GM12878 (cell line): ENCODE measurements around the gene IFNA13. TPM values are rescaled to one million over a fixed set of nuclear protein-coding genes. Genes with fewer than 3 reads are reported as not detected.

Experiments used
- CTCF ChIP-seq, 3 experiments: IDR thresholded peaks in 2 of 3; conservative IDR thresholded peaks in 1 of 3; 2 replicates each; pipeline ENCODE4 v1.5.1; 2011; ENCODE audit warnings: low read depth in 3 of 3, low read length in 3 of 3, mild to moderate bottlenecking in 3 of 3, control low read depth in 2 of 3, moderate library complexity in 2 of 3, inconsistent platforms in 1 of 3, mixed read lengths in 1 of 3; ENCODE audit not compliant: control insufficient read depth in 2 of 3, insufficient read depth in 1 of 3; ENCODE audit errors: extremely low read depth in 1 of 3
- CUX1 ChIP-seq: IDR thresholded peaks from 2 replicates; pipeline ENCODE4 v1.6.1; 2012; ENCODE audit warnings: improper control_type of control experiment, low read depth, low read length; ENCODE audit not compliant: insufficient replicate concordance
- FOXM1 ChIP-seq: IDR thresholded peaks from 2 replicates; pipeline ENCODE4 v1.6.1; 2012; ENCODE audit warnings: low read depth, mild to moderate bottlenecking, inconsistent platforms, low read length, moderate library complexity
- GATAD2B ChIP-seq: fragments of 450-650 bp; conservative IDR thresholded peaks from 2 replicates; pipeline ENCODE4 v1.6.1; 2017; ENCODE audit warnings: low read depth, mild to moderate bottlenecking, moderate library complexity
- HDAC6 ChIP-seq: fragments of 200-600 bp; sonication (generic); IDR thresholded peaks from one replicate; pipeline ENCODE4 v1.8.0; 2017; ENCODE audit warnings: antibody characterized with exemption; ENCODE audit not compliant: unreplicated experiment
- JUND ChIP-seq: IDR thresholded peaks from 2 replicates; pipeline ENCODE4 v1.6.1; 2012; ENCODE audit warnings: low read depth, mild to moderate bottlenecking, low read length, improper control_type of control experiment, moderate library complexity
- MLLT1 ChIP-seq: fragments of 450-650 bp; IDR thresholded peaks from 2 replicates; pipeline ENCODE4 v1.6.1; 2016; ENCODE audit warnings: mild to moderate bottlenecking
- NR2C2 ChIP-seq: IDR thresholded peaks from 2 replicates; pipeline ENCODE4 v1.6.1; 2011; ENCODE audit warnings: borderline replicate concordance, low read depth; ENCODE audit not compliant: control insufficient read depth, insufficient read length
- RAD21 ChIP-seq: IDR thresholded peaks from 2 replicates; pipeline ENCODE4 v1.6.1; 2011; ENCODE audit warnings: mild to moderate bottlenecking, low read depth, low read length, moderate library complexity; ENCODE audit not compliant: insufficient read depth
- YY1 ChIP-seq: IDR thresholded peaks from 2 replicates; pipeline ENCODE4 v1.6.1; 2011; ENCODE audit warnings: low read depth, mild to moderate bottlenecking, low read length
- ZBTB11 ChIP-seq: fragments of 450-650 bp; formaldehyde crosslinking; IDR thresholded peaks from 2 replicates; pipeline ENCODE4 v1.5.0; 2022; ENCODE audit warnings: mild to moderate bottlenecking, missing genetic modification characterization
- polyA plus RNA-seq, 11 experiments: library from polyadenylated mRNA; depleted of rRNA in 4 of 11; unstranded in 6 of 11; stranded (reverse) in 5 of 11; fragments of >200 nt; fragmentation: Nextera tagmentation in 4 of 11; fragmentation: Illumina TruSeq in 1 of 11; extraction: Ambion mirVana in 4 of 11; extraction: Trizol in 1 of 11; gene quantifications; 1 replicate in 1 of 11; 2 replicates in 10 of 11; pipeline versions ENCODE4 v1.2.1 to v1.2.3, GENCODE V29; 2011 to 2016; ENCODE audit warnings: inconsistent platforms in 2 of 11, missing spikeins in 2 of 11, low read depth in 1 of 11
- total RNA-seq, 4 experiments: library from RNA; depleted of rRNA in 3 of 4; stranded (reverse); fragments of >200 nt in 3 of 4; fragmentation: Illumina TruSeq in 1 of 4; extraction: Trizol in 1 of 4; gene quantifications; 2 replicates each; pipeline versions ENCODE4 v1.2.1 to v1.2.3, GENCODE V29; 2013 to 2021

The IFNA13 gene
- total and polyA plus RNA-seq, 10 of the 15 experiments (the other 5 are each of a cell fraction or from before 2014, with no cell fraction given): not detected

- no peak for TF ChIP-seq CTCF (IDR thresholded peaks at IDR 0.05 in 2 of 3, conservative IDR thresholded peaks at IDR 0.05 in 1 of 3; ENCODE audit: control insufficient read depth in 2 of 3, extremely low read depth in 1 of 3, insufficient read depth in 1 of 3, low read depth in 3 of 3, low read length in 3 of 3)
- no peak for TF ChIP-seq CUX1
- no peak for TF ChIP-seq JUND
- no peak for TF ChIP-seq RAD21
- 0 out of 2 replicates have a peak, but pooled peaks have one; percentile 40 for TF ChIP-seq MLLT1
- TF ChIP-seq NR2C2: no peak
- TF ChIP-seq FOXM1: no peak
- no peak for TF ChIP-seq HDAC6
- TF ChIP-seq GATAD2B: peak; percentile 94
- TF ChIP-seq YY1: peak; percentile 47; the same call in 1 of the 2 replicates
- no peak for TF ChIP-seq ZBTB11 (CRISPR knock-in tag)
Observed at GRCh38 chr9:21334701-21335632, 32.9 kb downstream of the IFNA13 start, which contains the start of gene KLHL9 (continued).
